GM12878 (cell line): ENCODE measurements around the gene ASF1B. TPM values are rescaled to one million over a fixed set of nuclear protein-coding genes. Genes with fewer than 3 reads are reported as not detected.
"Not testable (repeated sequence)": the region's sequence is repeated elsewhere in the genome, so short reads cannot be mapped to it uniquely, and the experiment has no call there.

Source experiments
- ATAC-seq: fragments of 200-7000 bp; cut with Tn5 transposase; 3 replicates; pipeline ENCODE4 v1.9.1; 2020; ENCODE audit warnings: mild to moderate bottlenecking, moderate library complexity
- BruUV-seq: library from RNA; stranded (reverse); fragments of 400-500 nt; replicated peaks from 2 replicates; lab custom pipeline; 2021; lab: Mats Ljungman, UMichigan
- CTCF ChIA-PET: fragments of 300-600 bp; sonication (Branson Sonifier 250); formaldehyde crosslinking; extraction: SDS; loops from one replicate; lab custom pipeline; 2021; ENCODE audit warnings: inconsistent platforms; lab: Yijun Ruan, JAX
- POLR2A ChIA-PET: fragments of 350-600 bp; formaldehyde crosslinking; extraction: SDS; loops from one replicate; lab custom pipeline; 2021; ENCODE audit warnings: inconsistent platforms; lab: Charles Lee
- RAD21 ChIA-PET: fragments of 300-600 bp; sonication (Branson Sonifier 250); formaldehyde crosslinking; loops from one replicate; lab custom pipeline; 2023; ENCODE audit warnings: antibody characterized with exemption; ENCODE audit not compliant: unreplicated experiment; lab: Charles Lee
- SMC1A ChIA-PET: fragments of 300-600 bp; sonication (Branson Sonifier 250); formaldehyde crosslinking; loops from one replicate; lab custom pipeline; 2023; ENCODE audit not compliant: unreplicated experiment, uncharacterized antibody; lab: Charles Lee
- DNase-seq: peaks from one replicate; pipeline ENCODE4 v3.0.0-alpha.2; 2011; ENCODE audit warnings: low read depth, low spot score
- FAIRE-seq: peaks from 3 replicates; lab custom pipeline; 2011; peaks lifted over from hg19 to GRCh38; lab: Jason Lieb, UNC
- H2AFZ ChIP-seq: 2 replicates; pipeline ENCODE4 v1.6.0; 2011; ENCODE audit warnings: low read depth, low read length, control low read depth; ENCODE audit not compliant: control insufficient read depth
- H3K27ac ChIP-seq: 2 replicates; pipeline ENCODE4 v1.5.1; 2011; ENCODE audit warnings: control low read depth; ENCODE audit not compliant: control insufficient read depth, insufficient read depth
- H3K27me3 ChIP-seq, 2 experiments: replicated peaks in 1 of 2; 2 replicates each; pipeline versions ENCODE4 v1.6.0 to v1.6.1; 2011; ENCODE audit warnings: low read length in 1 of 2; ENCODE audit not compliant: control insufficient read depth in 2 of 2, insufficient read depth in 2 of 2
- H3K36me3 ChIP-seq, 2 experiments: 2 replicates each; pipeline ENCODE4 v1.5.1; 2011; ENCODE audit warnings: low read length in 1 of 2; ENCODE audit not compliant: control insufficient read depth in 2 of 2, insufficient read depth in 2 of 2
- H3K4me1 ChIP-seq: 2 replicates; pipeline ENCODE4 v1.6.1; 2011; ENCODE audit warnings: mild to moderate bottlenecking, low read length, moderate library complexity, mixed read lengths; ENCODE audit not compliant: control insufficient read depth, insufficient read depth
- H3K4me2 ChIP-seq: 2 replicates; pipeline ENCODE4 v1.6.0; 2011; ENCODE audit warnings: control low read depth; ENCODE audit not compliant: control insufficient read depth, insufficient read depth
- H3K4me3 ChIP-seq: fragments of 200-600 bp; sonication (generic); 2 replicates; pipeline ENCODE4 v1.5.1; 2016
- H3K79me2 ChIP-seq: 2 replicates; pipeline ENCODE4 v1.6.0; 2011; ENCODE audit warnings: low read length; ENCODE audit not compliant: control insufficient read depth, insufficient read depth
- H3K9ac ChIP-seq: 2 replicates; pipeline ENCODE4 v1.8.0; 2011; ENCODE audit warnings: low read length, control low read depth, mixed read lengths; ENCODE audit not compliant: control insufficient read depth, insufficient read depth
- H3K9me3 ChIP-seq: replicated peaks from 3 replicates; pipeline ENCODE4 v1.5.1; 2011; ENCODE audit warnings: mild to moderate bottlenecking, low read length; ENCODE audit not compliant: control insufficient read depth, insufficient read depth
- H4K20me1 ChIP-seq: 2 replicates; pipeline ENCODE4 v1.6.0; 2011; ENCODE audit not compliant: control insufficient read depth, insufficient read depth
- IRF5 ChIP-seq: fragments of 450-650 bp; IDR thresholded peaks from 2 replicates; pipeline ENCODE4 v1.6.1; 2017; ENCODE audit warnings: borderline replicate concordance
- RAD21 ChIP-seq: IDR thresholded peaks from 2 replicates; pipeline ENCODE4 v1.6.1; 2011; ENCODE audit warnings: mild to moderate bottlenecking, low read depth, low read length, moderate library complexity; ENCODE audit not compliant: insufficient read depth
- ZNF274 ChIP-seq: IDR thresholded peaks from one replicate; pipeline ENCODE4 v1.8.0; 2011; ENCODE audit not compliant: insufficient read length, insufficient read depth
- WGBS: methylation state at CpG from one replicate; pipeline ENCODE4 v1.1.6; 2016; ENCODE audit warnings: low lambda C conversion rate; ENCODE audit not compliant: insufficient replicate concordance, insufficient coverage; ENCODE audit errors: missing lambda C conversion rate; 5-methylcytosine and 5-hydroxymethylcytosine counted together
- in situ Hi-C: fragments of 300-500 bp; cut with MboI; formaldehyde crosslinking; loops from 9 replicates; pipeline ENCODE4 v1.14.3; 2018; ENCODE audit warnings: mixed read lengths
- intact Hi-C: fragments of 100-400 bp; cut with micrococcal nuclease; formaldehyde crosslinking; loops from one replicate; pipeline ENCODE4 v1.14.2; 2022; ENCODE audit not compliant: unreplicated experiment
- polyA plus RNA-seq, 11 experiments: library from polyadenylated mRNA; depleted of rRNA in 4 of 11; unstranded in 6 of 11; stranded (reverse) in 5 of 11; fragments of >200 nt; fragmentation: Nextera tagmentation in 4 of 11; fragmentation: Illumina TruSeq in 1 of 11; extraction: Ambion mirVana in 4 of 11; extraction: Trizol in 1 of 11; gene quantifications; 1 replicate in 1 of 11; 2 replicates in 10 of 11; pipeline versions ENCODE4 v1.2.1 to v1.2.3, GENCODE V29; 2011 to 2016; ENCODE audit warnings: inconsistent platforms in 2 of 11, missing spikeins in 2 of 11, low read depth in 1 of 11
- total RNA-seq, 4 experiments: library from RNA; depleted of rRNA in 3 of 4; stranded (reverse); fragments of >200 nt in 3 of 4; fragmentation: Illumina TruSeq in 1 of 4; extraction: Trizol in 1 of 4; gene quantifications; 2 replicates each; pipeline versions ENCODE4 v1.2.1 to v1.2.3, GENCODE V29; 2013 to 2021
- TF ChIP-seq, protein P1 (sequence below): fragments of 450-650 bp; IDR thresholded peaks from 2 replicates; pipeline ENCODE4 v1.6.1; 2018; ENCODE audit warnings: mild to moderate bottlenecking, low read depth, moderate library complexity; ENCODE audit not compliant: partially characterized antibody

ASF1B gene
- total and polyA plus RNA-seq, 10 of the 15 experiments (the other 5 are each of a cell fraction or from before 2014, with no cell fraction given), result 10.4 to 217 (median 90.2) TPM

- TF ChIP-seq, protein P1, sequence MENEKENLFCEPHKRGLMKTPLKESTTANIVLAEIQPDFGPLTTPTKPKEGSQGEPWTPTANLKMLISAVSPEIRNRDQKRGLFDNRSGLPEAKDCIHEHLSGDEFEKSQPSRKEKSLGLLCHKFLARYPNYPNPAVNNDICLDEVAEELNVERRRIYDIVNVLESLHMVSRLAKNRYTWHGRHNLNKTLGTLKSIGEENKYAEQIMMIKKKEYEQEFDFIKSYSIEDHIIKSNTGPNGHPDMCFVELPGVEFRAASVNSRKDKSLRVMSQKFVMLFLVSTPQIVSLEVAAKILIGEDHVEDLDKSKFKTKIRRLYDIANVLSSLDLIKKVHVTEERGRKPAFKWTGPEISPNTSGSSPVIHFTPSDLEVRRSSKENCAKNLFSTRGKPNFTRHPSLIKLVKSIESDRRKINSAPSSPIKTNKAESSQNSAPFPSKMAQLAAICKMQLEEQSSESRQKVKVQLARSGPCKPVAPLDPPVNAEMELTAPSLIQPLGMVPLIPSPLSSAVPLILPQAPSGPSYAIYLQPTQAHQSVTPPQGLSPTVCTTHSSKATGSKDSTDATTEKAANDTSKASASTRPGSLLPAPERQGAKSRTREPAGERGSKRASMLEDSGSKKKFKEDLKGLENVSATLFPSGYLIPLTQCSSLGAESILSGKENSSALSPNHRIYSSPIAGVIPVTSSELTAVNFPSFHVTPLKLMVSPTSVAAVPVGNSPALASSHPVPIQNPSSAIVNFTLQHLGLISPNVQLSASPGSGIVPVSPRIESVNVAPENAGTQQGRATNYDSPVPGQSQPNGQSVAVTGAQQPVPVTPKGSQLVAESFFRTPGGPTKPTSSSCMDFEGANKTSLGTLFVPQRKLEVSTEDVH, result no peak
- TF ChIP-seq RAD21, result no peak
- no peak for TF ChIP-seq IRF5
- no peak for TF ChIP-seq ZNF274
Measured at GRCh38 chr19:14146789-14147216, 10.4 kb upstream of the ASF1B start (continued).

DNA sequence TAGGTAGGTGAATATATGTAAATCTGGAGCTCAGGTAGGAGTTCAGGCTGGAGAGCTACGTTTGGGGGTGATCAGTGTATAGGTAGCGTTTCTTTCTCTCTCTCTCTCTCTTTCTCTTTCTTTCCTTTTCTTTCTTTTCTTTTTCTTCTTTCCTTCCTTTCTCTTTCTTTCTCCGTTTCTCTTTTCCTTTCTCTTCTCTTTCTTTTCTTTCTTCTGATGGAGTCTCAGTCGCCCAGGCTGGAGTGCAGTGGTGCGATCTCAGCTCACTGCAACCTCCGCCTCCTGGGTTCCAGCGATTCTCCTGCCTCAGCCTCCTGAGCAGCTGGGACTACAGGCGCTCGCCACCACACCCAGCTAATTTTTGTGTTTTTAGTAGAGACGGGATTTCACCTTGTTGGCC is 9.8 kb upstream of the ASF1B start:
- H4K20me1 ChIP-seq, H3K4me1 ChIP-seq, ATAC-seq, POLR2A ChIA-PET, BruUV-seq, H2AFZ ChIP-seq, H3K27ac ChIP-seq, intact Hi-C loops, H3K36me3 ChIP-seq, H3K9ac ChIP-seq, H3K4me3 ChIP-seq, H3K27me3 ChIP-seq, H3K4me2 ChIP-seq, DNase-seq, FAIRE-seq, H3K79me2 ChIP-seq, H3K9me3 ChIP-seq, in situ Hi-C loops: not testable (repeated sequence)
- 74% methylated on average over 10 of the region's 10 CpGs for WGBS
- SMC1A ChIA-PET, result interaction anchor here (0.8 to 1.4 kb wide), 3 partner anchors 9 to 113 kb away, joined by 3 to 5 read pairs (median 3); partner anchors contain the start of gene ASF1B
- RAD21 ChIA-PET, result interaction anchor here (1.2 kb wide), 1 partner anchor 9 kb away, joined by 4 read pairs; the partner anchor contains the start of gene ASF1B
- CTCF ChIA-PET, result interaction anchor here (0.8 to 1.7 kb wide), 4 partner anchors 9 to 173 kb away, joined by 3 to 6 read pairs (median 3); partner anchors contain the start of gene ASF1B
